ENCODE data around the gene TCP11.
A peak's percentile ranks its signal among the peaks of the same experiment; 100 is the strongest.

Gene TCP11

GRCh38 chr6:35173044-35173426 lies 31.9 kb upstream of the TCP11 start:
- DNase-seq (ENCODE audit: low spot score): no peak

- no peak for DNase-seq (ENCODE audit: low spot score)
These were observed 29.8 kb upstream of the TCP11 start for GRCh38 chr6:35170891-35171290.

GRCh38 chr6:35170166-35170565 lies 29.0 kb upstream of the TCP11 start:
- no peak for DNase-seq (ENCODE audit: low spot score)

GRCh38 chr6:35168461-35168861 lies 27.3 kb upstream of the TCP11 start:
- DNase-seq (ENCODE audit: low spot score): no peak

DNA sequence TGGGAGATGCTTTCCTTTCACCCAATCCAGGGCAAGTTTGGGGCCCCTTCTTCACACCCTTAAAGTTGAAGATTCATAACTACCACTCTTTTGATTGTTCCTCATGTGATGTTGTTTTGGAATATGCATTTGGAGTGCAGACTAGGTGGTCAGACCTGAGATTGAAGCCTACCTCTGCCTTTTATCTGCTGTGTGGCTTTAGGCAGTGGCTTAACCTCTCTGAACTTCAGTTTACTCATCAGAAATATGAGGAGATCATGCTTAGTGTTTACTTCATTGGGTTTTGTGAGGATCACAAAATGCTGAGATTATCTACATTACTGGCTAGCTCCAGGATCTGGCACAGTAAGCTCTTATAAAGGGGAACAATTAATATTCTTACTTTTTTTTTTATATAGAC lies 26.4 kb upstream of the TCP11 start:
- DNase-seq (ENCODE audit: low spot score): no peak

DNA sequence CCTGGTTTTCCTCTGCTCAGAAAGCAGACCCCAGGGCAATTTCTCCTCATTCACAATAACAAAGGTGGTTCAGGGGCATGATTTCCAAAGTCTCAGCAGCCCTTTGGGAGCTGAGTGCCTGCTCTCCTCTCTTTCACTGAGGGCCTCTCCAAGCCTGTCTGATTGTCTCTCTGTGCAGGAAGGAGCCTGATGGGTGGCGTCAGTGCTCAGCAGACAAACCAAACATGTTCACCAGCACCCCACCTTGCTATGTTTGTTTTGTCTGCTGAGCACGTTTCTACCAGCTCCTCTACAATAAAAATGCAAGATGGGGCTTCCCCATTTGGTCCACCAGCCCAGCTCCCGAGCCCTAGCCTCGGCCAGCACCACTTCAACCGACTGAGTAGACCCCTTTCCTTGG lies 25.4 kb upstream of the TCP11 start:
- DNase-seq (ENCODE audit: low spot score): no peak

GRCh38 chr6:35166116-35166515 lies 25.0 kb upstream of the TCP11 start:
- DNase-seq (ENCODE audit: low spot score): no peak

- DNase-seq (ENCODE audit: low spot score): no peak
These were observed 24.5 kb upstream of the TCP11 start for GRCh38 chr6:35165630-35166071.

- no peak for DNase-seq (ENCODE audit: low spot score)
These were observed 23.7 kb upstream of the TCP11 start for GRCh38 chr6:35164868-35165267.

DNA sequence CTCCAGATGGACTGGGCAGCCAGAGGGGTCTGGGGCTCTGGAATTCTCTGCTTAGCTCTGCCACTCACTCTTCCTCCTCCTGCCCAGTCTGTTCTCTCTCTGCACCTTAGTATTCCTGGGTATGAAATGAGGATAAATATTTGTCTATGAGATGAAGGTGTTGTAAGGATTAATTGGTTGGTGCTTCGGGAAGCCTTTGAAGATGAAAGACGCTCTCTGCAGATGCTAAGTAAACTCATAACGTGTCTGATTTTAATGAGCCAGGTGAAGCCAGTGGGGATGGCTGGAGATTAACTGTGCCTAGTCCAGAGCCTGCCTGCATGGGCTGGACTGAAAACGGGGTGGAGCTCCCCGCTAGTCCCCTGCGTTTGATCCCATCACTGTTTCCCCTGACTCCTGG lies 23.1 kb upstream of the TCP11 start:
- DNase-seq (ENCODE audit: low spot score): no peak

DNA sequence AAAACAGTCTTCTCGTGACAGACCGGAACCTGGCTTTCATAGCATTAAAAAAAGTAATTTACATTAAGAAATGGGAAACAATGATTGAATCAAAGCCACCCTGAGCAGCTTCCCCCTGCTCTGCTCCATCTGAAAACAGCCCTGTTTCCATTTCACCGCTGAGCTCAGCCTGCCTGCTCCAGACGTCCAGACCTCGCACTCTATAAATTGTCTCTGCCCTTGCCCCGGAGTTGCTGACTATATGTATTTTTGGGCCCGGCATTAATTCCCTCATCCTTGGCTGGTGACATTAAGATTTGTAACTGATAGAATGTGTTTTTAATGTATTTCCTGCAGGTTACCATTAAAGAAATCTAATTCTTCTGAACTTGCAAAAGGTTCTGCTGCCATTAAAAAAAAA lies 22.7 kb upstream of the TCP11 start:
- DNase-seq (ENCODE audit: low spot score): no peak

DNA sequence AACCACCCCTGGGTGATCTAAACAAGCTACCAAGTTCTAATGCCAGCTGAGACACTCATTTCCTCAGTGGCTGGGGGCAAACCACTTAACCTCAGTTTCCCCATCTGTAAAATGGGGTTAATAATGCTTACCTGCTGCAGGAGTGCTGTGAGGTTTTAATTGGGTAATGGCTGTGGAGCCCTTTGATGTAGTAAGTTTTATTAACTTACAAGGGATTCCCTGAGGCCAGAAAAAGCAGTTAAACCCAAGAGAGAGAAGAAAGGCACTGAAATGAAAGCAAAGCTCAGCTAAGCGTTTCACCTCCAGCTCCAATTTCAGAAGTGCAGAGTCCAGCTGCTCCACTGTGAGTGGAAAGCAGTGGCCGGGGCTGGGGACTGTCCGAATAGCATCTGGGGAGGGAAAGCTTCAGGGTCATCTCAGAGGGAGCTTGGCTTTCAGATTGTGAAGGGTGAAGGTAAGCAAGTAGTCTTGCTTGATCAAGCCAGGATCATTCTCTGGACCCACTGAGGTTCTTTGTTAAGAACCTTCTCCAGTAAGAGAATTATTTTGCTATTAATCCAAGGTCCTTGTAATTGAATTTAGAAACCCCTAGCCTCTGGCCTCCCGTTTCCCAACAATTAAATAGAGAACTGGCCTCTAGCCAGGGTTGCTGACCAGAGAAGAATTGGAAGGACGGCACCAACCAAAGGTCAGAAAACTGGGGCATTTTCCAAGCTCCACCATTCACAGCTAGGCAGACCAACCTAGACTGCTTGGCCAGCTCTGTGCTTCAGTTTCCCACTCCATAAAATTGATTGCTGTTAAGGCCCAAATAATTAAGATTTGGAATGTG lies 20.9 kb upstream of the TCP11 start:
- peak; percentile 25 for DNase-seq (ENCODE audit: low spot score)

DNA sequence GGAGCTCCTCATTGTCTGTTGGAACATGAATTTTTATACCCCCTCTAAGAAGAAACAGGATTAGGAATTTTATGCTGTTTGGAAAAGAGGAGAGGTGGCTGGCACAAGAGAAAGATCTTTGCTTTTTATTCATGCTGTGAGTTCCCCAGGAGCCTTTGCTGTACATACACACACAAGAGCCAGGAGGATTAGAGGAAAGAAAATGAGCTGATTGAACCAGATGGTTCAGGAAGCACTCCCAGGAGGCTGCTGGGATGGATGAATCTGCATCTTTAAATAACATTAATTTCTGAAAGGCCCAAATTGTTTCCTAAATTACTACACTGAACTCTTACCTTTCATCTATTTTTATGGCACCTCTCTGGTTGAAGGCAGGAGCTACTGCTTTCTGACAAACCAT lies 20.1 kb upstream of the TCP11 start:
- no peak for DNase-seq (ENCODE audit: low spot score)

DNA sequence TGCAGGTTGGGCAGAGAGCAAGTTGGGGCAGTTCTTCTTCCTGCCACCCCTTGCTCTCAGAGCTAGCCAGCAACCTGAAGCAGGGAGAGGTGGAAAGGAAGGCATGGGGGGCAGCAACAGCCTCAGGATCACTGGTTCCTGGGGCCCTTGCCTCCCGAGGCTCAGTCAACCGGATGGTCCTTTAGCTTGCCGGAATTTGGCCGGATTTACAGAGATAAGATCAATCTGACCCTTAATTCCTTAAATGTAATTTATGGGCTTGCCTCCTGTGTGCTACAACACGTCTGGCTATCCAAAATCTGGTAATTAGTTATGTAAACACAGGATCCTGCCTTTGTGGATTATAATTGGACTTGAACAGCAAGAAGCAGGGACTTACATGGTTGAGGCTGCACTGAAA lies 19.5 kb upstream of the TCP11 start:
- no peak for DNase-seq (ENCODE audit: low spot score)

DNA sequence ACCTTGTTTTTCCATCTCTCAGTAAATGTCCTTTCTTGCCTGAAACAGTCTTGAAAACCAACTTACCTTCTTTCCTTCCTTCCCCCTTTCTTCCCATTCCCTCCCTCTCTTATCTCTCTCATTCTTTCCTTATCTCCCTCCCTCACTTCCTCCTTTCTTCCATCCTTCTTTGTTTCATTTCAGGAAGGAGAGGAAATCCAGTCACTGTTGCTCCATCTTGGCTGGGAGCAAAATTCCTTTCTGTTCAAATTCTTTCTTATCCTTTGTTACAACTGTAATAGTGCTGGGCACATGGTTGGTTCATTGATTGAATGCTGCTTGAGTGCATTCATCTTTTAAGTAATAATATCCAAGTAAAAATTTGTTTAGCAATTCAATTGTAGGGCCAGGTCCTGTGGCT lies 17.4 kb upstream of the TCP11 start:
- DNase-seq (ENCODE audit: low spot score): no peak

DNA sequence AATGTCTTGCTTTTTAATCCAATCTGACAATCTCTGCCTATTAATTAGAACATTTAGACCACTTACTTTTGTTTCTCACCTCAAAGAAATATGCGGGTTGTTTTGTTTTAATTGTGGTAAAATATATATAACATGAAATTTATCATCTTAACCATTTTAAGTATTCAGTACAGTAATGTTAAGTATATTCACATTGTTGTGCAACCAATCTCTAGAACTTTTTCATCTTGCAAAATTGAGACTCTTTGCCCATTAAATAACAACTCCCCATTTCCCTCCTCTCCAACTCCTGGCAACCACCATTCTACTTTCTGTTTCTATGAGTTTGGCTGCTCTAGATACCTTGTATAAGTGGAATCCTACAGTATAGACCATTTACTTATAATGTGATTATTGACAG lies 13.8 kb upstream of the TCP11 start:
- no peak for DNase-seq (ENCODE audit: low spot score)

DNA sequence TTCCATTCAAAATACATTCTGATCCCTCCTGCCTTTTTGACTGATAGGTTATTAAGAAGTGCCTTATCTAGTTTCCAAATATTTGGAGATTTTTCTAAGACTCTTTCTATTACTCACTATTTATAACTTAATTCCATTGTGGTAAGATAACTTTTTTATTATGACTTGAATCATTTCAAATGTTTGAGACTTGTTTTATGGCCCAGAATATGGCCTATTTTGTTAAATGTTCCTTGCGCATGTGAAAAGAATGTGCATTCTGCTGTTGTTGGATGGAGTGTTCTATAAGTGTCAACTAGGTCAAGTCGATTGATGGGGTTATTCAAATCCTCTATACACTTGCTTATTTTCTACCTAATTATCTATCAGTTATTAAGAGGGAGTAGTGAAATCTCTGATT lies 13.1 kb upstream of the TCP11 start:
- no peak for DNase-seq (ENCODE audit: low spot score)

GRCh38 chr6:35152067-35152707 lies 11.0 kb upstream of the TCP11 start:
- no peak for DNase-seq (ENCODE audit: low spot score)

- DNase-seq (ENCODE audit: low spot score): no peak
These were observed 10.3 kb upstream of the TCP11 start for GRCh38 chr6:35151466-35151865.

- no peak for DNase-seq (ENCODE audit: low spot score)
These were observed 8.9 kb upstream of the TCP11 start for GRCh38 chr6:35149891-35150566.

DNA sequence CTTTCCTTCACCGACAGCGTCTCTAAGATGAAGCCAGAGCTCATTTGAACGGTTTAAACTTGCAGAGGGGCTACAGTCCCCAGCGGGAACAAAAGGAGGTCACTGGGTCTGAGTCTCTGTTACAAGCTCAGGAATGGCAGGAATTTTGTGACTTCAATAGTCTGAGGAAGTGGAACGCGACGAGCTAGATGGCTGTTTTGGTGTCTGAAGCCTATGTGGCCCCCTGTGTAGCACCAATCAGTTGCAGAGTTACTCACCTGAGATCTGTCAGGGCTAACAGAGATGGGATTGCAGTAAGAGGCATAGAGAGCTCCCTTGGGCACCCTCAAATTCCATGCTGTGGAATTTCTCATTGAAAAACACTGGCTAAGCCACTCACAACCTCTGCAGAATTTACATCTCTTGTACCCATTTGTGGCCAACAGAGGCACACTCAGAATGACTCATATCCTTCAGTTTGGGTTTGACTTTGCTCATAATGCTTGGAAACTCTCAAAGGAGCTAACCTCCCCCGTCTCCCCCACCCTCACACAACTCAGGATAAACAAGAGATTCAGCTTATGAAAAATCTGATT lies 7.1 kb upstream of the TCP11 start:
- no peak for DNase-seq (ENCODE audit: low spot score)

- no peak for DNase-seq (ENCODE audit: low spot score)
These were observed 6.3 kb upstream of the TCP11 start for GRCh38 chr6:35147486-35147885.

- DNase-seq (ENCODE audit: low spot score): no peak
These were observed 5.9 kb upstream of the TCP11 start for GRCh38 chr6:35147026-35147425.
